Calu3 (cell line): Measurements from ENCODE around the gene KIF16B. TPM values are rescaled to one million over a fixed set of nuclear protein-coding genes. Genes with fewer than 3 reads are reported as not detected.

ENCODE experiments used
- BruUV-seq: library from RNA; stranded (reverse); fragments of 400-500 nt; replicated peaks from 2 replicates; lab custom pipeline; 2021; lab: Mats Ljungman, UMichigan
- CTCF ChIA-PET: fragments of 300-600 bp; sonication (Branson Sonifier 250); formaldehyde crosslinking; loops from one replicate; lab custom pipeline; 2022; ENCODE audit warnings: antibody characterized with exemption; lab: Charles Lee
- DNase-seq: peaks from one replicate; pipeline ENCODE4 v3.0.0; 2022
- H3K27ac Mint-ChIP-seq: one replicate; pipeline ENCODE4 v1.8.0; 2022; ENCODE audit warnings: mixed read lengths; ENCODE audit not compliant: unreplicated experiment
- H3K27me3 Mint-ChIP-seq: one replicate; pipeline ENCODE4 v1.8.0; 2022; ENCODE audit warnings: mixed read lengths; ENCODE audit not compliant: unreplicated experiment
- H3K36me3 Mint-ChIP-seq: one replicate; pipeline ENCODE4 v1.8.0; 2022; ENCODE audit warnings: mild to moderate bottlenecking, moderate library complexity, mixed read lengths; ENCODE audit not compliant: insufficient read depth, unreplicated experiment
- H3K4me1 Mint-ChIP-seq: one replicate; pipeline ENCODE4 v1.8.0; 2022; ENCODE audit warnings: mild to moderate bottlenecking, low read depth, mixed read lengths; ENCODE audit not compliant: unreplicated experiment
- H3K4me3 Mint-ChIP-seq: one replicate; pipeline ENCODE4 v1.8.0; 2022; ENCODE audit warnings: mild to moderate bottlenecking, low read depth, moderate library complexity, mixed read lengths; ENCODE audit not compliant: unreplicated experiment
- H3K9me3 Mint-ChIP-seq: one replicate; pipeline ENCODE4 v1.8.0; 2022; ENCODE audit warnings: low read depth, mixed read lengths; ENCODE audit not compliant: unreplicated experiment
- intact Hi-C: fragments of 100-400 bp; cut with micrococcal nuclease; formaldehyde crosslinking; loops from one replicate; pipeline ENCODE4 v1.10.0; 2022; ENCODE audit not compliant: unreplicated experiment
- total RNA-seq: library from RNA; stranded (reverse); gene quantifications from 2 replicates; pipeline ENCODE4 v1.2.3, GENCODE V29; 2022
- TF ChIP-seq, protein P1 (sequence below): fragments of 200-600 bp; IDR thresholded peaks from one replicate; pipeline ENCODE4 v1.8.0; 2022; ENCODE audit warnings: antibody characterized with exemption; ENCODE audit not compliant: unreplicated experiment

KIF16B gene
- total RNA-seq, 1 experiment from 2014 or later, result 4.3 TPM

- intact Hi-C loops, result no loop called here
- TF ChIP-seq, protein P1, sequence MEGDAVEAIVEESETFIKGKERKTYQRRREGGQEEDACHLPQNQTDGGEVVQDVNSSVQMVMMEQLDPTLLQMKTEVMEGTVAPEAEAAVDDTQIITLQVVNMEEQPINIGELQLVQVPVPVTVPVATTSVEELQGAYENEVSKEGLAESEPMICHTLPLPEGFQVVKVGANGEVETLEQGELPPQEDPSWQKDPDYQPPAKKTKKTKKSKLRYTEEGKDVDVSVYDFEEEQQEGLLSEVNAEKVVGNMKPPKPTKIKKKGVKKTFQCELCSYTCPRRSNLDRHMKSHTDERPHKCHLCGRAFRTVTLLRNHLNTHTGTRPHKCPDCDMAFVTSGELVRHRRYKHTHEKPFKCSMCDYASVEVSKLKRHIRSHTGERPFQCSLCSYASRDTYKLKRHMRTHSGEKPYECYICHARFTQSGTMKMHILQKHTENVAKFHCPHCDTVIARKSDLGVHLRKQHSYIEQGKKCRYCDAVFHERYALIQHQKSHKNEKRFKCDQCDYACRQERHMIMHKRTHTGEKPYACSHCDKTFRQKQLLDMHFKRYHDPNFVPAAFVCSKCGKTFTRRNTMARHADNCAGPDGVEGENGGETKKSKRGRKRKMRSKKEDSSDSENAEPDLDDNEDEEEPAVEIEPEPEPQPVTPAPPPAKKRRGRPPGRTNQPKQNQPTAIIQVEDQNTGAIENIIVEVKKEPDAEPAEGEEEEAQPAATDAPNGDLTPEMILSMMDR, result no peak
- Mint-ChIP-seq H3K27ac (no peak overlapping the region), H3K9me3 (no peaks in the 10 kb centered on the region), H3K4me3 (no peak overlapping the region), H3K27me3 (no peaks in the 10 kb centered on the region), H3K4me1 (no peaks in the 10 kb centered on the region), H3K36me3 (no peaks in the 10 kb centered on the region)
- no peak for DNase-seq
- no TSS peak for BruUV-seq
- CTCF ChIA-PET, result no interaction called here
These were observed 316.2 kb downstream of the KIF16B start for GRCh38 chr20:16257021-16257420.

DNA sequence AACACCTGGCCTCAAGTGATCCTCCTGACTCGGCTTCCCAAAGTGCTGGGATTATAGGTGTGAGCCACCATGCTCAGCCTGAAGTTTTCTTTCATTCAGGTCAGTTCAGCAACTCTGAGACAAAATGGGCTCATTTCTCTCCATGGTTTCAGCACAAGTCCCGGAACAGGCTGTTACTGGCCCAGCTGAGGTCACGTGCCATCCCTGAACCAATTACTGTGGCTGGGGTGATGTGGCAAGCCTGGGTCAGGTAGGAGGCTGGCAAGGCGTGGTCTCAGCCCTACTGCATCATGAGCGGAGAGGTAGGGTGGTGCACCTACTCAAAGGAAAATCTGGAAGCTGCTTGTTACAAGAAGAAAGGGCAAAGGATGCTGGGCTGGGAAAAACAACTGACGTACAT, 326.4 kb downstream of the KIF16B start:
- DNase-seq, result no peak
- no TSS peak for BruUV-seq
- CTCF ChIA-PET, result no interaction called here
- TF ChIP-seq, protein P1, result no peak
- Mint-ChIP-seq H3K36me3 (no peaks in the 10 kb centered on the region), H3K27ac (no peak overlapping the region), H3K4me3 (no peak overlapping the region), H3K27me3 (no peaks in the 10 kb centered on the region), H3K4me1 (no peaks in the 10 kb centered on the region), H3K9me3 (no peaks in the 10 kb centered on the region)
- intact Hi-C loops, result no loop called here

GRCh38 chr20:16246291-16246690, 327.0 kb downstream of the KIF16B start:
- Mint-ChIP-seq H3K4me1 (no peaks in the 10 kb centered on the region), H3K27ac (no peak overlapping the region), H3K4me3 (no peak overlapping the region), H3K36me3 (no peaks in the 10 kb centered on the region), H3K9me3 (no peaks in the 10 kb centered on the region), H3K27me3 (no peaks in the 10 kb centered on the region)
- BruUV-seq, result no TSS peak
- TF ChIP-seq, protein P1, result no peak
- CTCF ChIA-PET, result no interaction called here
- intact Hi-C loops, result no loop called here
- no peak for DNase-seq

DNA sequence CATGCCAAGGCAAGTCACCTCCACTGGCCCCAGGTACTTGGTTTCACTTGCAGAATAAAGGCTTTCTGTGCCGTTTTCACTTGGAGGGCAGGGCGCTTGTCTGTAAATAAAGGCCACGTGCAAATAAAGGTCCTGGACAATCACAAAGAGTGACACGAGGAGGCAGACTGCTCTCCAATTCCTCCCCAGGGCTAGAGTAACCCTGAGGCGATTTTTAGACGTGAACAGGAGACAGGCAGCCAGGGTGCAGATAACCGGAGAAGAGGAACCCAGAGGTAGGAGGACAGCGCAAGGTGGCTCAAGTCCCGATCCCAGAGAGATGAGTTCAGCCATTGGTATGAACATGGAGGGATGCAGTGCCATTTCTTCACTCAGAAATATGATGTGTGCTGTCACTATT, 327.4 kb downstream of the KIF16B start:
- Mint-ChIP-seq H3K27ac (no peak overlapping the region), H3K36me3 (no peaks in the 10 kb centered on the region), H3K4me3 (no peak overlapping the region), H3K27me3 (no peaks in the 10 kb centered on the region), H3K9me3 (no peaks in the 10 kb centered on the region), H3K4me1 (no peaks in the 10 kb centered on the region)
- TF ChIP-seq, protein P1, result no peak
- intact Hi-C loops, result no loop called here
- no peak for DNase-seq
- CTCF ChIA-PET, result no interaction called here
- BruUV-seq, result no TSS peak
